Measurements from ENCODE around the gene ACKR3. TPM values are rescaled to one million over a fixed set of nuclear protein-coding genes. Genes with fewer than 3 reads are reported as not detected.

Gene ACKR3
- total RNA-seq, 1 donor from 2014 or later, result 75.6 TPM

DNA sequence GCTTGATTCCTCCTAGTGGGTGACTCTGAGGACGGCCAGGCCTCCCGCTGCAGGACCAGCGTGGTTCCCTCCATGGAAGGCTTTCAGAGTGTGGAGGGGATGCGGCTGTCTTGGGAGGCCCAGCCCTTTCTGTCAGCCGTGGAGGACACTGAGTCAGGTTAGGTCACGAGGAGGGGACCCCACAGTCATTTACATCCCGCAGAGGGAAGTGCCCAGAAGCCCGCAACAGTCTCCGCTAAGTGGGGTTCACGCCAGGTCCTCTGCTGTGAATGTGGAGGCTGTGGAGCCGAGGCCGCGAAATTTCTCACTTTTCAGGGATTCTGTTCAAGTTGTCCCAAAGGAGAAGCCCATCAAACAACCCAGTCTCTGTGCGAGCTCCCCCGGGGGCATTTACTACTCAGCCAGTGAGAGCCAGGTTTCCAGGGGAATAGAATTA lies 8.8 kb downstream of the ACKR3 start:
- H3K27ac ChIP-seq, result peak overlapping the region; percentile 67 to 82
- no peak for TF ChIP-seq CTCF (IDR thresholded peaks at IDR 0.05)
- H3K9me3 ChIP-seq, result no peaks in the 10 kb centered on the region
- intact Hi-C loops (cut with DNase I), result no loop called here
- DNase-seq (ENCODE audit: low spot score in 2 of 2), result peak in 1 of 2 donors; percentile 62
- no peaks in the 10 kb centered on the region for H3K27me3 ChIP-seq
- peaks cover 30 to 34% of the 10 kb centered on the region in 2 donors for H3K36me3 ChIP-seq
- peaks cover 13 to 43% of the 10 kb centered on the region in 2 donors for H3K4me1 ChIP-seq
- H3K4me3 ChIP-seq, result no peak overlapping the region

DNA sequence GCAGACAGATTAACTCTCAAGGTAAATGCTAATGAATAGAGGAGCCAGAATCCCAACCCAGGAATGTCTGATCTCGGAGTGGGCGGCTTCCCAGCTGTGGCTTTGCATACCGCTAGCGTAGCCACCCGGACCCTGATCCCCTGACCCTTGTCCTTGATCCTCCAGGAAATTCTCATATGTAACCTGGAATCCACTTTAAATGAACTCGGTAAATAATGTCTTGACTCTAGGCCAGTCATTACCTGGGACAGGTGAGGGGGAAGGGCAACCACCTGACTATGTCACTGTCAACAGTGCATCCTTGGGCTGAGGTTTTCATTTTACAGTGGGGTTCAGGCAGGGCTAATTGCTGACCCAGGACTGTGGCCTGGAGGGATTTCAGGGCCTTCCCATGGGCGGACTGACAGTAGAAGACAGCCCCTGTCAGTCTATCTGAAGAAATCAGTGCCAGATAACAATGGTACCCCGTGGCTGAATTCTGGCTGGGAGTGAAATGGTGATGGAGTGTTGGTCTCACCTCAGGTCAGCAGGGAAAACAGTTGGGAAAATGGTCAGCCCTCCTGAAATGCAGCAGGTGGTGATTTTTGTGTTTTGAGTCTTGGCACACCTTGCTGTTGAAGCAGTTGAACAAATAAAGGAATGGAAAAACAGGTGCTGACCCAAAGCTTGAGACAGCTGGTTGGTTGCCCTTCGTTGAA lies 9.6 kb downstream of the ACKR3 start:
- H3K4me3 ChIP-seq, result no peak overlapping the region
- peaks cover 9 to 35% of the 10 kb centered on the region in 2 donors for H3K4me1 ChIP-seq
- peak overlapping the region; percentile 67 to 82 for H3K27ac ChIP-seq
- no peak for TF ChIP-seq CTCF (IDR thresholded peaks at IDR 0.05)
- H3K9me3 ChIP-seq, result no peaks in the 10 kb centered on the region
- DNase-seq (ENCODE audit: low spot score in 2 of 2), result peak in 1 of 2 donors; percentile 50
- peaks cover 30 to 41% of the 10 kb centered on the region in 2 donors for H3K36me3 ChIP-seq
- intact Hi-C loops (cut with DNase I), result no loop called here
- no peaks in the 10 kb centered on the region for H3K27me3 ChIP-seq

DNA sequence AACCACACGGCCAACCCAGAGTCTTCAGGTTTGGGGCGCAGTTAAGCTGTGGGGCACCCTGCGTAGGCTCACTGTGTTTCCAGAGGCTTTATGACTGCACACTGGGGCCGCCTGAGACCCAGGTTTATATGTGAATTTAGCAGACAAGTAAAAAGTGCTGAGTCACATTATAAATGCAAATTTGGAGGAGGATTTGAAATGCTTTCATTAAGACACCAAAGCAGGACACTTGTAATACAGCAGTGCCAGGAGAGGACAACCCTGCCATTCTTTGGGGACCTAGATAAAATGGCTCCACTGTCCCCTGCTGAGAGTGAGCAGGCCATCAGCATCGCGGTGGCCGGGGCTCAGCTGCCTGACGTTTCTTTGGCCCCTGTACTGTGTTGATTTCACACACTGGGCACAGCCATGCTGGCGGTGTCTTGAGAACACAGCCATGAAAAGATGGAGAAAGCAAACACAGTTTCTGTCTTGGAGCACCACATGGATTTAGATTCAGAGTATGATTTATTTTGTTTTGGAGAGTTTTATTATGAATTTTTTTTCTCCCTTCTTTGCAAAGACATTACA lies 10.2 kb downstream of the ACKR3 start:
- H3K36me3 ChIP-seq, result peaks cover 30 to 41% of the 10 kb centered on the region in 2 donors
- peak in 1 of 2 donors; percentile 63 for DNase-seq (ENCODE audit: low spot score in 2 of 2)
- H3K4me1 ChIP-seq, result peaks cover 9 to 29% of the 10 kb centered on the region in 2 donors
- no peak overlapping the region for H3K4me3 ChIP-seq
- TF ChIP-seq CTCF (IDR thresholded peaks at IDR 0.05), result no peak
- no peaks in the 10 kb centered on the region for H3K9me3 ChIP-seq
- H3K27ac ChIP-seq, result peak overlapping the region; percentile 67 to 82
- intact Hi-C loops (cut with DNase I), result no loop called here
- H3K27me3 ChIP-seq, result no peaks in the 10 kb centered on the region

DNA sequence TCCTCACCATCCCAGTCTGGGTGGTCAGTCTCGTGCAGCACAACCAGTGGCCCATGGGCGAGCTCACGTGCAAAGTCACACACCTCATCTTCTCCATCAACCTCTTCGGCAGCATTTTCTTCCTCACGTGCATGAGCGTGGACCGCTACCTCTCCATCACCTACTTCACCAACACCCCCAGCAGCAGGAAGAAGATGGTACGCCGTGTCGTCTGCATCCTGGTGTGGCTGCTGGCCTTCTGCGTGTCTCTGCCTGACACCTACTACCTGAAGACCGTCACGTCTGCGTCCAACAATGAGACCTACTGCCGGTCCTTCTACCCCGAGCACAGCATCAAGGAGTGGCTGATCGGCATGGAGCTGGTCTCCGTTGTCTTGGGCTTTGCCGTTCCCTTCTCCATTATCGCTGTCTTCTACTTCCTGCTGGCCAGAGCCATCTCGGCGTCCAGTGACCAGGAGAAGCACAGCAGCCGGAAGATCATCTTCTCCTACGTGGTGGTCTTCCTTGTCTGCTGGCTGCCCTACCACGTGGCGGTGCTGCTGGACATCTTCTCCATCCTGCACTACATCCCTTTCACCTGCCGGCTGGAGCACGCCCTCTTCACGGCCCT lies 11.2 kb downstream of the ACKR3 start:
- intact Hi-C loops (cut with DNase I), result no loop called here
- H3K9me3 ChIP-seq, result no peaks in the 10 kb centered on the region
- no peak for DNase-seq (ENCODE audit: low spot score in 2 of 2)
- H3K4me1 ChIP-seq, result peaks cover 9 to 27% of the 10 kb centered on the region in 2 donors
- H3K4me3 ChIP-seq, result no peak overlapping the region
- peak overlapping the region in 1 of 2 donors; percentile 82 for H3K27ac ChIP-seq
- TF ChIP-seq CTCF (IDR thresholded peaks at IDR 0.05), result no peak
- no peaks in the 10 kb centered on the region for H3K27me3 ChIP-seq
- peaks cover 30 to 41% of the 10 kb centered on the region in 2 donors for H3K36me3 ChIP-seq

DNA sequence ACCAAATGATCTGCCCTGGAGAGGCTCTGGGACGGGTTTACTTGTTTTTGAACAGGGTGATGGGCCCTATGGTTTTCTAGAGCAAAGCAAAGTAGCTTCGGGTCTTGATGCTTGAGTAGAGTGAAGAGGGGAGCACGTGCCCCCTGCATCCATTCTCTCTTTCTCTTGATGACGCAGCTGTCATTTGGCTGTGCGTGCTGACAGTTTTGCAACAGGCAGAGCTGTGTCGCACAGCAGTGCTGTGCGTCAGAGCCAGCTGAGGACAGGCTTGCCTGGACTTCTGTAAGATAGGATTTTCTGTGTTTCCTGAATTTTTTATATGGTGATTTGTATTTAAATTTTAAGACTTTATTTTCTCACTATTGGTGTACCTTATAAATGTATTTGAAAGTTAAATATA lies 11.9 kb downstream of the ACKR3 start:
- Histone ChIP-seq H3K36me3 (peaks cover 30 to 41% of the 10 kb centered on the region in 2 donors), H3K4me3 (no peak overlapping the region), H3K4me1 (peaks cover 9 to 22% of the 10 kb centered on the region in 2 donors), H3K9me3 (no peaks in the 10 kb centered on the region), H3K27ac (no peak overlapping the region), H3K27me3 (no peaks in the 10 kb centered on the region)
- intact Hi-C loops (cut with DNase I), result no loop called here
- TF ChIP-seq CTCF (IDR thresholded peaks at IDR 0.05), result no peak
- no peak for DNase-seq (ENCODE audit: low spot score in 2 of 2)

Measured in ascending aorta (tissue), 2 donors.